K562 (cell line): ENCODE results near the gene CALU. TPM values are rescaled to one million over a fixed set of nuclear protein-coding genes. Genes with fewer than 3 reads are reported as not detected.
A peak's percentile ranks its signal among the peaks of the same experiment; 100 is the strongest.

Experiments used
- ARID2 ChIP-seq: fragments of 450-650 bp; IDR thresholded peaks from 2 replicates; pipeline ENCODE4 v1.6.1; 2017; ENCODE audit warnings: antibody characterized with exemption, mild to moderate bottlenecking
- CCAR2 ChIP-seq: fragments of 200-400 bp; formaldehyde crosslinking; IDR thresholded peaks from 2 replicates; pipeline ENCODE4 v1.6.1; 2017; ENCODE audit warnings: mild to moderate bottlenecking, low read depth, low read length
- CUX1 ChIP-seq: fragments of 200-800 bp; sonication (Bioruptor generic); IDR thresholded peaks from 2 replicates; pipeline ENCODE4 v1.6.1; 2016; ENCODE audit warnings: missing genetic modification characterization, missing compliant biosample characterization
- ID3 ChIP-seq, 2 experiments: fragments of 250-450 bp in 1 of 2; fragments of 450-650 bp in 1 of 2; sonication (Bioruptor Pico) in 1 of 2; IDR thresholded peaks; 2 replicates each; pipeline versions ENCODE4 v1.6.1 to v1.8.0; 2016 to 2021; ENCODE audit warnings: mild to moderate bottlenecking in 2 of 2, moderate library complexity in 2 of 2, missing compliant biosample characterization in 1 of 2, missing genetic modification characterization in 1 of 2
- LEF1 ChIP-seq: fragments of 450-650 bp; IDR thresholded peaks from 2 replicates; pipeline ENCODE4 v1.6.1; 2016; ENCODE audit warnings: mild to moderate bottlenecking
- NR2C2 ChIP-seq, 2 experiments: fragments of 200-800 bp in 1 of 2; sonication (Bioruptor generic) in 1 of 2; sonication (generic) in 1 of 2; formaldehyde crosslinking in 1 of 2; IDR thresholded peaks; 2 replicates each; pipeline versions ENCODE4 v1.6.1 to v1.8.0; 2016 to 2022; ENCODE audit warnings: mild to moderate bottlenecking in 1 of 2, missing compliant biosample characterization in 1 of 2, missing genetic modification characterization in 1 of 2, missing genetic modification reagents in 1 of 2
- PML ChIP-seq: IDR thresholded peaks from 2 replicates; pipeline ENCODE4 v1.6.1; 2012; ENCODE audit warnings: low read length, inconsistent platforms
- POU5F1 ChIP-seq: fragments of 150-350 bp; IDR thresholded peaks from 2 replicates; pipeline ENCODE4 v1.6.1; 2014; ENCODE audit warnings: borderline replicate concordance, low read length, low read depth, mild to moderate bottlenecking; ENCODE audit not compliant: partially characterized antibody
- PURB ChIP-seq: sonication (generic); formaldehyde crosslinking; IDR thresholded peaks from 2 replicates; pipeline ENCODE4 v1.9.0; 2021; ENCODE audit warnings: low read depth, mild to moderate bottlenecking, missing genetic modification reagents
- SNIP1 ChIP-seq: fragments of 450-650 bp; IDR thresholded peaks from 2 replicates; pipeline ENCODE4 v1.7.1; 2017; ENCODE audit warnings: low read depth, mild to moderate bottlenecking
- TEAD1 ChIP-seq, 2 experiments: fragments of 450-650 bp in 1 of 2; sonication (generic) in 1 of 2; formaldehyde crosslinking; IDR thresholded peaks; 2 replicates each; pipeline versions ENCODE4 v1.4.0 to v1.8.0; 2020 to 2022; ENCODE audit warnings: mild to moderate bottlenecking in 2 of 2, missing genetic modification reagents in 1 of 2
- XRCC5 ChIP-seq: fragments of 200-400 bp; formaldehyde crosslinking; IDR thresholded peaks from 2 replicates; pipeline ENCODE4 v1.6.1; 2017; ENCODE audit warnings: low read depth, mild to moderate bottlenecking, low read length
- ZNF175 ChIP-seq: fragments of 200-800 bp; sonication (Bioruptor generic); IDR thresholded peaks from 2 replicates; pipeline ENCODE4 v1.6.1; 2016; ENCODE audit warnings: low read depth, mild to moderate bottlenecking, missing genetic modification characterization, missing compliant biosample characterization
- polyA plus RNA-seq, 8 experiments: library from polyadenylated mRNA; depleted of rRNA in 4 of 8; stranded (reverse) in 5 of 8; unstranded in 3 of 8; fragments of >200 nt; fragmentation: Nextera tagmentation in 2 of 8; fragmentation: Illumina TruSeq in 1 of 8; extraction: Ambion mirVana in 2 of 8; extraction: Trizol in 1 of 8; gene quantifications; 2 replicates each; pipeline versions ENCODE4 v1.2.1 to v1.2.3, GENCODE V29; 2011 to 2014; ENCODE audit warnings: inconsistent platforms in 1 of 8, missing spikeins in 1 of 8
- total RNA-seq, 7 experiments: library from RNA; depleted of rRNA in 6 of 7; stranded (reverse); fragments of >200 nt in 6 of 7; fragmentation: Illumina TruSeq in 2 of 7; extraction: Trizol in 2 of 7; gene quantifications; 2 replicates each; pipeline versions ENCODE4 v1.2.1 to v1.2.3, GENCODE V29; 2011 to 2021; ENCODE audit warnings: low replicate concordance in 1 of 7
- TF ChIP-seq, protein P1 (sequence below): fragments of 450-650 bp; conservative IDR thresholded peaks from 2 replicates; pipeline ENCODE4 v1.6.1; 2016; ENCODE audit warnings: missing genetic modification characterization, low read depth, mild to moderate bottlenecking, missing compliant biosample characterization, moderate library complexity
- TF ChIP-seq, protein P2 (sequence below): sonication (generic); formaldehyde crosslinking; IDR thresholded peaks from 2 replicates; pipeline ENCODE4 v1.8.1; 2023; ENCODE audit warnings: mild to moderate bottlenecking, missing genetic modification reagents, moderate library complexity

CALU gene
- total and polyA plus RNA-seq, 9 of the 15 experiments (the other 6 are each of a cell fraction or from before 2014, with no cell fraction given), result 166 to 286 (median 215) TPM

DNA sequence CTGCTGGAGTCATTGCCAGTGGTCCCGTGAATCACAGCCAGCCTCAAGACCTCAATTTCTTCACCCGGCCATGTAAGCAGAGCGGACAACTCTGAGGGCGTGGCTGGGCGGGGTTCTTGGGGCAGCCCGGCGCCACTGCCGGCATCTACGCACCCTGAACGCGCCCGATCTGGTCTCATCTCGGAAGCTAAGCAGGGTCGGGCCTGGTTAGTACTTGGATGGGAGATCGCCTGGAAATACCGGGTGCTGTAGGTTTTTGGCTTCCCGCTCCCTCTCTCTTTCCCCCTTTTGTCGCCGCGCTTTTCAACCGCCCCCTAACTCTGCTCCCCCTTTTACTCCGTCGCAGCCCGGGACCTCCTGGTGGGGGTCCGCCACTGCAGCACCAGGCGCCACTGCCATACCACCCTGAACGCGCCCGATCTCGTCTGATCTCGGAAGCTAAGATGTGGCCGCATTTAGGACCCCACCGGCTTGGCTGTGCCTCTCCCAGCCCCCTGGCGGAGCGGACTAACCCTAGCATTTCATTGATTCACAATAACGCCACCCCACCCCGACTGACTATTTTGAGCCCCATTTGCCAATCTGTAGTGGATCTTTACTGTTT is 41.8 kb upstream of the CALU start (continued):
- TF ChIP-seq ARID2 (peak; percentile 61; the same call in 1 of the 2 replicates), XRCC5 (peak; percentile 90; the same call in 1 of the 2 replicates), PML (peak; percentile 64; the same call in 1 of the 2 replicates), ZNF175 (CRISPR knock-in tag) (no peak), LEF1 (peak; percentile 70), NR2C2 (CRISPR knock-in tag; IDR thresholded peaks at IDR 0.05) (peak; percentile 44; the same call in 1 of the 2 replicates), NR2C2 (tag; IDR thresholded peaks at IDR 0.05) (no peak), POU5F1 (no peak), PURB (CRISPR knock-in tag) (no peak), SNIP1 (no peak), CCAR2 (no peak), CUX1 (CRISPR knock-in tag) (no peak), ID3 (CRISPR knock-in tag; IDR thresholded peaks at IDR 0.05) (no peak), ID3 (tag; IDR thresholded peaks at IDR 0.05) (no peak; the same call in 1 of the 2 replicates), TEAD1 (CRISPR knock-in tag; IDR thresholded peaks at IDR 0.05) (peak; percentile 14 to 24; a peak in 1 of 4 replicates)
- TF ChIP-seq, protein P1, sequence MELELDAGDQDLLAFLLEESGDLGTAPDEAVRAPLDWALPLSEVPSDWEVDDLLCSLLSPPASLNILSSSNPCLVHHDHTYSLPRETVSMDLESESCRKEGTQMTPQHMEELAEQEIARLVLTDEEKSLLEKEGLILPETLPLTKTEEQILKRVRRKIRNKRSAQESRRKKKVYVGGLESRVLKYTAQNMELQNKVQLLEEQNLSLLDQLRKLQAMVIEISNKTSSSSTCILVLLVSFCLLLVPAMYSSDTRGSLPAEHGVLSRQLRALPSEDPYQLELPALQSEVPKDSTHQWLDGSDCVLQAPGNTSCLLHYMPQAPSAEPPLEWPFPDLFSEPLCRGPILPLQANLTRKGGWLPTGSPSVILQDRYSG (tag), result no peak
- TF ChIP-seq, protein P2, sequence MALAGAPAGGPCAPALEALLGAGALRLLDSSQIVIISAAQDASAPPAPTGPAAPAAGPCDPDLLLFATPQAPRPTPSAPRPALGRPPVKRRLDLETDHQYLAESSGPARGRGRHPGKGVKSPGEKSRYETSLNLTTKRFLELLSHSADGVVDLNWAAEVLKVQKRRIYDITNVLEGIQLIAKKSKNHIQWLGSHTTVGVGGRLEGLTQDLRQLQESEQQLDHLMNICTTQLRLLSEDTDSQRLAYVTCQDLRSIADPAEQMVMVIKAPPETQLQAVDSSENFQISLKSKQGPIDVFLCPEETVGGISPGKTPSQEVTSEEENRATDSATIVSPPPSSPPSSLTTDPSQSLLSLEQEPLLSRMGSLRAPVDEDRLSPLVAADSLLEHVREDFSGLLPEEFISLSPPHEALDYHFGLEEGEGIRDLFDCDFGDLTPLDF, result peak; percentile 54; the same call in 1 of the 2 replicates
